RWPE2 (cell line): ENCODE data around the gene MOSPD3.
A peak's percentile ranks its signal among the peaks of the same experiment; 100 is the strongest.

Experiments
- ATAC-seq: fragments of 200-7000 bp; cut with Tn5 transposase; 3 replicates; pipeline ENCODE4 v1.9.1; 2021; ENCODE audit warnings: low read depth
- DNase-seq: peaks from one replicate; pipeline ENCODE4 v3.0.0-alpha.2; 2020; ENCODE audit warnings: low spot score
- H3K27ac ChIP-seq: fragments of 450-650 bp; 2 replicates; pipeline ENCODE4 v1.5.1; 2017; ENCODE audit warnings: mild to moderate bottlenecking; ENCODE audit not compliant: poor library complexity, severe bottlenecking
- H3K27me3 ChIP-seq: fragments of 250-450 bp; sonication (Bioruptor Pico); 2 replicates; pipeline ENCODE4 v1.5.1; 2021; ENCODE audit warnings: mild to moderate bottlenecking, moderate library complexity; ENCODE audit not compliant: insufficient read depth, poor library complexity, severe bottlenecking
- H3K36me3 ChIP-seq: fragments of 250-450 bp; sonication (Bioruptor Pico); 2 replicates; pipeline ENCODE4 v1.5.1; 2020; ENCODE audit warnings: low read depth, mild to moderate bottlenecking, moderate library complexity
- H3K4me1 ChIP-seq: fragments of 250-450 bp; sonication (Bioruptor Pico); 2 replicates; pipeline ENCODE4 v1.5.1; 2021; ENCODE audit warnings: mild to moderate bottlenecking, moderate library complexity; ENCODE audit not compliant: insufficient read depth, poor library complexity, severe bottlenecking
- H3K4me3 ChIP-seq: fragments of 250-450 bp; sonication (Bioruptor Pico); 2 replicates; pipeline ENCODE4 v1.5.1; 2021; ENCODE audit warnings: mild to moderate bottlenecking, moderate library complexity; ENCODE audit not compliant: severe bottlenecking
- H3K9me3 ChIP-seq: fragments of 250-450 bp; sonication (Bioruptor Pico); 2 replicates; pipeline ENCODE4 v1.5.1; 2021; ENCODE audit warnings: mild to moderate bottlenecking, moderate library complexity; ENCODE audit not compliant: severe bottlenecking
- TF ChIP-seq, protein P1 (sequence below): fragments of 450-650 bp; IDR thresholded peaks from one replicate; pipeline ENCODE4 v1.5.1; 2017; ENCODE audit warnings: mild to moderate bottlenecking, moderate library complexity; ENCODE audit not compliant: poor library complexity, severe bottlenecking

MOSPD3 gene

GRCh38 chr7:100602889-100603725 lies 9.2 kb upstream of the MOSPD3 start:
- Histone ChIP-seq H3K27me3 (no peaks in the 10 kb centered on the region), H3K4me3 (no peak overlapping the region), H3K36me3 (no peaks in the 10 kb centered on the region), H3K27ac (peak overlapping the region; percentile 22), H3K9me3 (no peaks in the 10 kb centered on the region), H3K4me1 (no peaks in the 10 kb centered on the region)
- TF ChIP-seq, protein P1, sequence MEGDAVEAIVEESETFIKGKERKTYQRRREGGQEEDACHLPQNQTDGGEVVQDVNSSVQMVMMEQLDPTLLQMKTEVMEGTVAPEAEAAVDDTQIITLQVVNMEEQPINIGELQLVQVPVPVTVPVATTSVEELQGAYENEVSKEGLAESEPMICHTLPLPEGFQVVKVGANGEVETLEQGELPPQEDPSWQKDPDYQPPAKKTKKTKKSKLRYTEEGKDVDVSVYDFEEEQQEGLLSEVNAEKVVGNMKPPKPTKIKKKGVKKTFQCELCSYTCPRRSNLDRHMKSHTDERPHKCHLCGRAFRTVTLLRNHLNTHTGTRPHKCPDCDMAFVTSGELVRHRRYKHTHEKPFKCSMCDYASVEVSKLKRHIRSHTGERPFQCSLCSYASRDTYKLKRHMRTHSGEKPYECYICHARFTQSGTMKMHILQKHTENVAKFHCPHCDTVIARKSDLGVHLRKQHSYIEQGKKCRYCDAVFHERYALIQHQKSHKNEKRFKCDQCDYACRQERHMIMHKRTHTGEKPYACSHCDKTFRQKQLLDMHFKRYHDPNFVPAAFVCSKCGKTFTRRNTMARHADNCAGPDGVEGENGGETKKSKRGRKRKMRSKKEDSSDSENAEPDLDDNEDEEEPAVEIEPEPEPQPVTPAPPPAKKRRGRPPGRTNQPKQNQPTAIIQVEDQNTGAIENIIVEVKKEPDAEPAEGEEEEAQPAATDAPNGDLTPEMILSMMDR, result no peak
- DNase-seq (no peak), ATAC-seq (no peak)

DNA sequence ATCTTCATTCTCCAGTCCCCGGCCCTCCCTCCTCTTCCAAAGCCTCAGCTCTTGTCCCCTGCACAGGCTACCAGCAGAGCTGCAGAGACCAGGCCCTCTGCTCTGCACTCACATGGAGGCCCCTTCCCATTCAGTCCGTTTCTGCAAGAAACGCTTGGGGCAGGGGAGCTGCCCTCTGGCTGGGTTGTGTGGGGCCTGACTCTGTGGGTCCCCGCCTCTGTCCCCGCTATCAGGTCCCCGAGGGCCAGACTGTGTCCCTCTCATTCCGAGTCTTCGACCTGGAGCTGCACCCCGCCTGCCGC lies 8.7 kb upstream of the MOSPD3 start:
- no peaks in the 10 kb centered on the region for H3K27me3 ChIP-seq

DNA sequence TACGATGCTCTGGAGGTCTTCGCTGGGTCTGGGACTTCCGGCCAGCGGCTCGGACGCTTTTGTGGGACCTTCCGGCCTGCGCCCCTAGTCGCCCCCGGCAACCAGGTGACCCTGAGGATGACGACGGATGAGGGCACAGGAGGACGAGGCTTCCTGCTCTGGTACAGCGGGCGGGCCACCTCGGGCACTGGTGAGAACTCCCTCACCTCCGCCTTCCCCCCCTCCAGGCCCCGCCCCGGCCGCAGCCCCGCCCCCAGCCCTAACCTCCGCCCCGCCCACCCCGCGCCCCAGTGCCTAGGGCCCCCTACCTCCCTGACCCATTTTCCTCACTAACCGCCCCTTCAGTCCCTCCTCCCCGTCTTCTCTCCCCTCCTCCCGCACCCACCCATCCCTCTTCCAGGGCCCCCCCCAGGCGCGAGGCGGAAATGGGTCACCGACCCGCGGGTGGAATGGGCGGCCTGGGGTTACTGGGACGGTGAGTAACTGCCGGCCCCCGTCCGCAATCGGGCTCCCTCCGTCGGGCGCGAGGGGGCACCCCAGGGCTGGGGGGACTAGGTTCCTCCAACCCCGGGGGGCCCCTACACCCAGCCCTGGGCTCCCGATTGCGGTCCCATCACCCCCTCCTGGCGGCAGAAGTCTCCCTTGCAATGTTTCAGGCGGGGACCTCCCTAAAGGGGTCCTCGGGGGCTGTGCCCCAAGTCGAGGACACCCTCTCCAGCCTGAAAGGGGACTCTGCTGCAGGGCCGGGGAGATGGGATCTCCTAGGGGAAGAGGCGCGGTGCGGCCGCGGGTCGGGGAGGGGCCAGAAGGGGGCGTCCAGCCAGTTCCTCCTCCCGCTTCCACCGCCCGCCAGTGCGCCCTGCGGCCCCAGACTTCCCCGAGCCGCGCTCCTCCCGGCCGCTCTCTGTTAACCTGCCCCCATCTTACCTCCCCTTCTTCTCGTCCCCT lies 8.0 kb upstream of the MOSPD3 start:
- ATAC-seq (peak; percentile 76), DNase-seq (peak; percentile 81)
- Histone ChIP-seq H3K27ac (peak overlapping the region; percentile 22), H3K4me1 (no peaks in the 10 kb centered on the region), H3K36me3 (no peaks in the 10 kb centered on the region), H3K9me3 (no peaks in the 10 kb centered on the region), H3K4me3 (peak overlapping the region; percentile 52), H3K27me3 (no peaks in the 10 kb centered on the region)
- TF ChIP-seq, protein P1, result peak; percentile 77

More for the DNA sequence above, 8.7 kb upstream of the MOSPD3 start:
- DNase-seq (no peak), ATAC-seq (no peak)
- H3K27ac ChIP-seq, result peak overlapping the region; percentile 22
- H3K36me3 ChIP-seq, result no peaks in the 10 kb centered on the region
- H3K9me3 ChIP-seq, result no peaks in the 10 kb centered on the region
- TF ChIP-seq, protein P1, result no peak
- H3K4me1 ChIP-seq, result no peaks in the 10 kb centered on the region
- H3K4me3 ChIP-seq, result peak overlapping the region; percentile 52

- H3K27me3 ChIP-seq, result no peaks in the 10 kb centered on the region
- H3K9me3 ChIP-seq, result no peaks in the 10 kb centered on the region
- ATAC-seq (peak; percentile 31), DNase-seq (no peak)
- H3K36me3 ChIP-seq, result no peaks in the 10 kb centered on the region
- peak overlapping the region; percentile 52 for H3K4me3 ChIP-seq
- no peaks in the 10 kb centered on the region for H3K4me1 ChIP-seq
- H3K27ac ChIP-seq, result peak overlapping the region; percentile 22
- TF ChIP-seq, protein P1, result peak; percentile 2
Observed at GRCh38 chr7:100604976-100605911, 7.1 kb upstream of the MOSPD3 start.
